ENCODE data around the gene GIPC2. TPM values are rescaled to one million over a fixed set of nuclear protein-coding genes. Genes with fewer than 3 reads are reported as not detected.

Gene GIPC2
- total and polyA plus RNA-seq, 11 donors, result 0.99 to 4.0 (median 2.5) TPM

- H3K27me3 ChIP-seq, result no peaks in the 10 kb centered on the region
- H3K4me1 ChIP-seq, result peaks cover 0 to 3% (median 0%) of the 10 kb centered on the region in 12 donors
- TF ChIP-seq CTCF (IDR thresholded peaks at IDR 0.05) (no peak), POLR2A (IDR thresholded peaks at IDR 0.05) (no peak)
- H3K36me3 ChIP-seq, result no peaks in the 10 kb centered on the region
- 87 to 91% (median 88%) methylated on average over 2 of the region's 2 CpGs for WGBS, 4 donors
- ATAC-seq (no peak), DNase-seq (no peak)
- H3K4me3 ChIP-seq, result no peak overlapping the region
- intact Hi-C loops (cut with DNase I), result no loop called here
- H3K9me3 ChIP-seq, result peaks cover 0 to 24% (median 6%) of the 10 kb centered on the region in 12 donors
- H3K27ac ChIP-seq, result no peak overlapping the region
Observed at GRCh38 chr1:78088015-78088414, 42.2 kb downstream of the GIPC2 start.

- Histone ChIP-seq H3K27ac (no peak overlapping the region), H3K4me3 (no peak overlapping the region), H3K9me3 (peaks cover 0 to 24% (median 6%) of the 10 kb centered on the region in 12 donors), H3K36me3 (no peaks in the 10 kb centered on the region), H3K4me1 (no peaks in the 10 kb centered on the region), H3K27me3 (no peaks in the 10 kb centered on the region)
- ATAC-seq (no peak), DNase-seq (no peak)
- TF ChIP-seq POLR2A (IDR thresholded peaks at IDR 0.05) (no peak), CTCF (IDR thresholded peaks at IDR 0.05) (no peak)
- intact Hi-C loops (cut with DNase I), result no loop called here
Observed at GRCh38 chr1:78088486-78088885, 42.7 kb downstream of the GIPC2 start.

DNA sequence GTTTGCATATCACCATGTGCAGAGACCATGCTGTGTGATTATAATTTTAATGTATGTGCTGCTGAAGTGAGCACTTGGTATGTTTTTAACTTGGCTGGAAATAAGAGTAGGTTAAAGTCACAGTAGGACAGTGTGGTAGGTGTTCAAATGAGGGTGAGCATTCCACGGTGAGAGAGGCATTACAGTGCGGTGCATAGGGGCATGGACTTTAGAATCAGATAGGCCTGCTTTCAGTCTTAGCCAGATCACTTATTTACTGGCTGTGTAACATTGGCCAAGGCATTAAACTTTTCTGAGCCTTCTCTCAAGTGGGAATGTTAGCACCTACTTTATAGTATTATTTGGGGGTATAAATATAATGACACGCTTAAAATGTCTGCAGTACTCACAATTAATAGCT is 43.2 kb downstream of the GIPC2 start:
- TF ChIP-seq CTCF (IDR thresholded peaks at IDR 0.05) (no peak), POLR2A (IDR thresholded peaks at IDR 0.05) (no peak)
- ATAC-seq, result no peak
- no peak for DNase-seq
- no peaks in the 10 kb centered on the region for H3K36me3 ChIP-seq
- intact Hi-C loops (cut with DNase I), result no loop called here
- no peak overlapping the region for H3K4me3 ChIP-seq
- 44 to 84% (median 80%) methylated on average over 3 of the region's 3 CpGs for WGBS, 4 donors
- no peaks in the 10 kb centered on the region for H3K4me1 ChIP-seq
- H3K27ac ChIP-seq, result no peak overlapping the region
- H3K27me3 ChIP-seq, result no peaks in the 10 kb centered on the region
- peaks cover 0 to 24% (median 6%) of the 10 kb centered on the region in 12 donors for H3K9me3 ChIP-seq

DNA sequence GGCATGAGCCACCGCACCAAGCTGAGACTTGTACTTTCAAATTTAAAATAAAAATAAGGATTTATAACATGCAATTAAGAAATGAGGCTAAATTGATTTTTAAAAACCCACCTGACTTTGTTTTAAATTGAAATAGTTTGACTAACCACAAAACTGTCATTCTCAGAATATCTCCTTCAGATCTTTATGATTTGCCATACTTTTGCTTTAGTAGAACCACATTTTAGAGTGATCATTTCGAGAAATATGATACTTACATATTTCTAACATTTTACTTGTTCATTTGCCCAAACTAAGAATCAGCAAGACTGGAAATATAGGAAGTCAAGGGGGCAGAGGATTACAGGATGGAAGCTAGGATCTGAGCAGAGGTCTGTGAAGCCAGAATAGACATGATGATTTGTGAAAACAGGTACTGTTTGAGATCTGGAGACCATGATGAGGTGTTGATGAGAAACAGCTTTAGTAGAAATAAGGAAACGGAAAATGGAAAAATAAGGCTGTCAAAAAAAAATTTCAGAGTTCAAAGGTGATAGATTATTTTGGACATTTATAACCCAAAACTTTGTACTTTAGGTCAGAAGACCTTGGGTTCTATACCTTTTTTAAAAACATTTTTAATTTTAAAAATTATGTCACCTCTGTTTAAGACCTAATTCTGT is 44.8 kb downstream of the GIPC2 start:
- DNase-seq (no peak), ATAC-seq (no peak)
- Histone ChIP-seq H3K36me3 (no peaks in the 10 kb centered on the region), H3K27ac (no peak overlapping the region), H3K4me1 (peaks cover 0 to 2% (median 0%) of the 10 kb centered on the region in 12 donors), H3K4me3 (no peak overlapping the region), H3K27me3 (no peaks in the 10 kb centered on the region), H3K9me3 (peaks cover 0 to 21% (median 6%) of the 10 kb centered on the region in 12 donors)
- intact Hi-C loops (cut with DNase I), result no loop called here
- TF ChIP-seq POLR2A (IDR thresholded peaks at IDR 0.05), result no peak
- no peak for TF ChIP-seq CTCF (IDR thresholded peaks at IDR 0.05)
- 89 to 92% (median 91%) methylated on average over 3 of the region's 3 CpGs for WGBS, 4 donors

Data from heart left ventricle (tissue), 16 donors.